Stimulated activated CD4-positive, alpha-beta T cell treated with anti-CD3 and anti-CD28 coated beads, Interleukin-4, amount 100 ng/mL, for 4 hours (primary cell): ENCODE results near the gene PPARA.
A peak's percentile ranks its signal among the peaks of the same experiment; 100 is the strongest.

Source experiments
- DNase-seq, 2 experiments: peaks; one replicate each; pipeline ENCODE4 v3.0.0-alpha.2; 2020

Gene PPARA

GRCh38 chr22:46224044-46224897 lies 73.9 kb downstream of the PPARA start:
- DNase-seq = no peak

DNA sequence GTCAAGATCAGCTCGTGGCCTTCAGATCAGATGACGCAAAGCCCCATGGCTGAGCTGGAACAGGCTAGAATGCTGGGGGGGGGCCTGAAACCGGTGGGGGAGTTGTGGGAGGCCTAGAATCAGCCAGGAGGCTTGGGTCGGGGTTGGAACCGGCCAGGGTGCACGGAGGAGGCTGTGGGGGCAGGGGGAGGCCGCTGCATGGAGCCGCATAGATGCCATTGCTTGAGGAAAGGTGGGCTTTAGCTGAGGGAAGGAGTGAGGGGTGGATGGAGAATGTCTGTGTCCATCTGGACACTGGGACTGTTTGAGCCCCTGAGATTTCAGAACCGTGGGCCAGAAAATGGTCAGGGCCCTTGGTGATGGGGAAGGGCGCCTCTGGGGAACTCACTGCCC lies 74.6 kb downstream of the PPARA start:
- DNase-seq = no peak

DNA sequence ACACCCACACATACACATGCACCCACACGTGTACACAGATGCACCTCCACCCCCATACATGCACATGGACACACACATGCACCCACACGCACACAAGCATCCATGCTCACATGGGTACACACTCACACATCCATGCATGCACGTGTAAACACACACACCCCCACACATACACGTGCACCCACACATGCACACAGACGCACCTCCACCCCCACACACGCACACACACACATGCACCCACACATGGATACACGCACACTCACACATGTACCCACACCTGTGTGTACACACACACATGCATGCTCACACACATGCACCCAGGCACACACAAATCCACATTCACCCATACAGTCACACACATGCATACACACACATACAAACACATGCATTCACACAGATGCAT lies 75.3 kb downstream of the PPARA start:
- no peak for DNase-seq

DNA sequence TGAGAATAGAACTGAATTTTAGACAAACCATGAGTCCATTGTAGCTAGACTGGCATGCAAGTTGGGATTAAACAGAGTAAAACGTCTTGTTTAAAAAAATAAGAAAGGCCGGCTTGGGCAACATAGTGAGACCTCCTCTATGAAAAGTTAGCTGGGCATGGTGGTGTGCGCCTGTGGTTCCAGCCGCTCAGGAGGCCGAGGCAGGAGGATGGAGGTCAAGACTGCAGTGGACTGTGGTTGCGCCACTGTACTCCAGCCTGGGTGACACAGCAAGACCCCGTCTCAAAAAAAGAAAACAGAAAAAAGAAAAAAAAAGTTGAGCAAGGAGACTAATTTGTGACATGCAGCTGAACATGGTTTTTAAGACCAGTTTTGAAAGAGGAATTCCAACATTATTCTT lies 76.3 kb downstream of the PPARA start:
- no peak for DNase-seq

- no peak for DNase-seq
Measured at GRCh38 chr22:46229701-46230100, 79.4 kb downstream of the PPARA start.

- no peak for DNase-seq
Measured at GRCh38 chr22:46230262-46230901, 80.1 kb downstream of the PPARA start.

GRCh38 chr22:46233231-46233630 lies 82.9 kb downstream of the PPARA start:
- no peak for DNase-seq

- DNase-seq = no peak
Measured at GRCh38 chr22:46234969-46235368, 84.6 kb downstream of the PPARA start.

DNA sequence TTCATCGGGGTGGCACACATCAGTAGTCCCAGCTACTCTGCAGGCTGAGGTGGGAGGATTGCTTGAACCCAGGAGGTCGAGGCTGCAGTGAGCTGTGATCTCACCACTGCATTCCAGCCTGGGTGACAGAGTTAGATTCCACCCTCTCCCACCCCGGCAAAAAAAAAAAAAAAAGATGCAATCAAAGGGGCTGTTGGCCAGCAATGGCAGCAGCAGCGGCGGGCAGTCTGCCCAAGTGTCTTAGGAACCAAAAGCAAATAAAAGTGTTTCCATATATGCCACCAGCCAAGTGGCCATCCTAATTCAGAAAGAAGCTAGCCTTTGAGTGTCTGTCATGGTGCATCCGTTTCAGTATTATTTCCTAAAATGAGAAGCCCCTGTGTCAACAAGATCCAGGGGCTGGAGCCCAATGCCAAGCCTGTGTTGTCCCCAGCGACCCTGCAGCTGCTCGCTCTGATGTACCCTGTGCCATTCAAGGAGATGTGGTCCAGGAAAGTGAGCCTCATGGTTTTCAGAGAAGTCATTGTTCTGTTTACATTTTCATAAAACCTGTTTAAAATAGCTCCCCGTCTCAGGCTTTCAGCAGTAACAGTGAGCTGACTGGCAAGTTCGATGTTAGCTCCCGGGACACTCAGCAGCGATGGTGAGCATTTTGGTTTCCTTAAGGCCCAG lies 87.3 kb downstream of the PPARA start:
- DNase-seq = no peak

DNA sequence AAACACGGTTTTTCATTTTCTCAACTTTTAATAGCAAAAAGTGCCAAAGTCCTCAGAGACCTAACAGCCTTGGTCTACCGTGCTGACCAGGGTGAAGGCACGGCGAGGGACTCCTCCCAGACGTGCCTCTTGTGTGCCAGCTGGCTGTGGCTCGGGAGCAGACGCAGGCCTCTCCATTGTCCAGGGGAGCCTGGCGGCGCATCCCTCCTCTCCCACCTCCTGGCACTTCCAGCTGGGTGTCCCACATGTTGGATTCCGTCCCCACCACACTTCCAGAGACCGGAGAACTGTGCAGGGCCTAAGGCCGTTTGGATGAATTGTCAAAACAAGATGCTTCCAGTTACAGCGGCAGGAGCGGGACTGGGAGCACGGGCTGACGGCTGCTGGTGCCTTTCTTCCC lies 88.2 kb downstream of the PPARA start:
- no peak for DNase-seq

DNA sequence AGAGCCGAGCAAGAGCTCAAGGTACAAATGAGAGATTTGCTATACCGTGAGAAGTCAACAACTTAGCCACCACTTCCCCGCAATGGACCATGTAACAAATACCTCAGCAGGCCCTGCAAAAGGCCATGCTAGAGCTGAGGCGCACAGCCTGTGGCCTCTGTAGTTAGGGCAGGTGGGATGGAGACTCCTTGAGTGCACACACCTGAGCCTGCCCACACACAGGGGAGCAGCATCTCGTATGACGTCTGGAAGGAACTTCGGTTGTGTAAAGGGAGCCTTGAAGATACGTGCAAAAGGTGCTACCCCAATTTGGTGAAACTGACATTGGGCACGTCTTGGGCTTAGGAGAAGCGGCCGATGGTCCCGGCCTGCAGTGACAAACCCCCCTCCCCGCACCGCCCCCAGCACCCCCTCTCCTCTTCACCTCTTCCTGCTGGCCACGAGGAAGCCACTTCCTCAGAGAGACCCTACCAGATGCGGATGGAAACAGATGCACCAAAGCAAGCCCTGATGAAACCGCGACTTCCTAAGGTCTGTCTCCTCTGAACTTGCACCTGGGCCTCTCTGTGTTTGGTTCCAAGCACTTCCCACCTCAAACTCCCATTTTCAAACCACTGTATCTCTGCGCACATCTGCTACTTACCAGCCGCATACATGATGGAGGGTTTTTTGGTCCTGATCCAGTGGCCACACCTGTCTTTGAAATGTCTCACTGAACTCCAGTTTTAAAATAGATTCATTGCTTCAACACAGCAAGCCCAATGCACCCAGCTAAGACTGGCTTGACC lies 89.1 kb downstream of the PPARA start:
- DNase-seq = no peak

DNA sequence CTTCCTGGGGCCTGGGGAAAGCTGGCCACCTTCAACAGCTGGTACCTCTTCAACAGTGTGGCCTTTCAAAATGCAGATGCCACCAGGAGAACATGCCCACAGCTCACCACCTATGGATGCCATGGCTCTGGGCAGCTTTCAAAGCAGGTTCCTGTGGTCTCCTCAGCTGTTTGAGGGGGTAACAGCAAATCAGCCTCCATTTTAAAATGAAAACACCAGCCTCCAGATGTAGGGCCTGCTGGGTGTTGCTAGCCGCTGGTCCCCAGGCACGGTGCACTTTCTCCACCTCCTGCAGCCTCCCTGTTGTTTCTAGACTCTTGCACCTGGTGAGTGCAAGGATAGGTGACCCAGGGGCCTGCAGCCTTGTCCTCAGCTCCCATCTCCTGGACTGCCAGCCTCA lies 89.7 kb downstream of the PPARA start:
- DNase-seq = no peak

- no peak for DNase-seq
Measured at GRCh38 chr22:46240506-46240905, 90.2 kb downstream of the PPARA start.

GRCh38 chr22:46240907-46241306 lies 90.6 kb downstream of the PPARA start:
- DNase-seq = no peak

DNA sequence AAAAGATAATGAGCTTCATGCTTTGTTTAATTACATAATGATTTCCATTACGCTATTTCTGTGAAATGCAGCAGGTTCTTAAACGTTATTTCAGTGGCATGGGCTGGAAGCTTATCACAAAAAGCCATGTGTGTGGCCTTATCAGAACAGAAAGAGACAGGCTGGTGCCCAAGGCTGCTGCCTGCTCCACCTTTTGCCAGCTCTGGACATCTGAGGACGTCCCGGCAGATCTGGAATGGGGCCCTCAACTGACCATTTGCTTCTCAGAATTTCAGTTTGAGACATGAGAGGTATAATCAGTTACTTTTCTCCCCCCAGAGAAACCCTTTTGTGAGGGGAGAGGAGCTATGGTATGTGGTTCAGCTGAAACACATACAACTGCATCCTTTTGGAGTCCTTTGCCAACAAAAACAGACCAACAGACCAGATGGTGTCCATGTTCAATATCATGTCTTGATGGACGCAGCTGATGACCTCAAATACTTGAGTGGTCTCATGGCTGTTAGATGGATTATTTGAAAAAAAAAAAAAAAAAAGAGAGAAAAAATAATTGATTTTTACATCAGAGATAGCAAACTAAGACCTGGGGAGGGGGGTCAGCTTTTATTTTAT lies 91.2 kb downstream of the PPARA start:
- no peak for DNase-seq

DNA sequence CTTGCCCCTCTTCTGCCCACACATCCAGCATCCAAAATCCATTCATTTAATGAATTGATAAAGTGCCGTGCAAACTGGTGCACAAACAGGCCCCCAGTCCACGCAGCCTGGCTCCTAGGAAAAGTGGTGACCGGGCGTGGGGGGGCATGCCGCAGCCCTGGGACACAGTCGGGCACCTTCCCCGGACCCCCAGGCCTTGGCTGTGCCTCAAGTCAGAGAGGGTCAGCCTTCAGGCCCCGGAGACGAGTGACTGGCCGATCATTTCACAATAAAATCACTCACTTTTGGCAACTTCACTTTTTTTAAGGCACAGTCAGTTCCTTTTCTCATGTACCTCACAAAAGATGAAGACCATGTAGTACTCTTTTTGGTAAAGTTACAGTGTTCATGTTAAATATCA lies 91.8 kb downstream of the PPARA start:
- no peak for DNase-seq

GRCh38 chr22:46244771-46245170 lies 94.4 kb downstream of the PPARA start:
- no peak for DNase-seq

GRCh38 chr22:46245511-46245910 lies 95.2 kb downstream of the PPARA start:
- no peak for DNase-seq

- DNase-seq = no peak
Measured at GRCh38 chr22:46246178-46246577, 95.9 kb downstream of the PPARA start.

GRCh38 chr22:46247443-46247975 lies 97.2 kb downstream of the PPARA start:
- DNase-seq = no peak

- peak; percentile 90 to 91 for DNase-seq
Measured at GRCh38 chr22:46250035-46250782, 99.9 kb downstream of the PPARA start, which contains the start of gene CDPF1. Gene CDPF1 (minus strand): TSS chr22:46250293. CDS start chr22:46248284, 2,009 bp downstream.

GRCh38 chr22:46250783-46251125 lies 100.4 kb downstream of the PPARA start:
- DNase-seq = no peak
